Liver (tissue), 9 donors: ENCODE results near the gene EFNA2. TPM values are rescaled to one million over a fixed set of nuclear protein-coding genes. Genes with fewer than 3 reads are reported as not detected.

ENCODE experiments used
- DNase-seq: peaks from one replicate; pipeline ENCODE4 v3.0.0-alpha.2; 2017; ENCODE audit warnings: low spot score
- H3K27ac ChIP-seq, 2 donors: one replicate each; pipeline ENCODE4 v1.7.0; 2013; ENCODE audit warnings: inconsistent platforms in 2 of 2, low read length in 2 of 2, control low read depth in 1 of 2, low read depth in 1 of 2, mild to moderate bottlenecking in 1 of 2
- H3K27me3 ChIP-seq, 4 donors: one replicate each; pipeline versions ENCODE4 v1.6.1 to v1.7.0; 2013; ENCODE audit warnings: low read length in 3 of 4, inconsistent platforms in 1 of 4, mild to moderate bottlenecking in 1 of 4, moderate library complexity in 1 of 4; ENCODE audit not compliant: control insufficient read depth in 4 of 4, insufficient read depth in 4 of 4
- H3K36me3 ChIP-seq, 4 donors: one replicate each; pipeline versions ENCODE4 v1.6.1 to v1.7.0; 2013; ENCODE audit warnings: low read length in 3 of 4, mild to moderate bottlenecking in 3 of 4, low read depth in 1 of 4, moderate library complexity in 1 of 4; ENCODE audit not compliant: control insufficient read depth in 4 of 4, insufficient read depth in 3 of 4
- H3K4me1 ChIP-seq, 4 donors: one replicate each; pipeline versions ENCODE4 v1.6.1 to v1.7.0; 2013; ENCODE audit warnings: low read length in 3 of 4, mild to moderate bottlenecking in 3 of 4, moderate library complexity in 1 of 4; ENCODE audit not compliant: control insufficient read depth in 4 of 4, insufficient read depth in 4 of 4
- H3K4me3 ChIP-seq, 3 donors: one replicate each; pipeline versions ENCODE4 v1.6.1 to v1.7.0; 2013; ENCODE audit warnings: low read length in 3 of 3, control low read depth in 1 of 3, low read depth in 1 of 3, mild to moderate bottlenecking in 1 of 3
- H3K9ac ChIP-seq, 2 donors: one replicate each; pipeline ENCODE4 v1.7.0; 2013; ENCODE audit warnings: low read length in 2 of 2, mild to moderate bottlenecking in 2 of 2, moderate library complexity in 2 of 2, control low read depth in 1 of 2, low read depth in 1 of 2
- H3K9me3 ChIP-seq, 4 donors: one replicate each; pipeline versions ENCODE4 v1.6.1 to v1.7.0; 2013; ENCODE audit warnings: low read length in 3 of 4; ENCODE audit not compliant: control insufficient read depth in 4 of 4
- EGR1 ChIP-seq, 2 donors: IDR thresholded peaks; 2 replicates each; pipeline ENCODE4 v1.6.1; 2016 to 2018; ENCODE audit warnings: antibody characterized with exemption in 2 of 2, low read depth in 2 of 2
- FOXA1 ChIP-seq: IDR thresholded peaks from 2 replicates; pipeline ENCODE4 v1.6.1; 2016; ENCODE audit warnings: antibody characterized with exemption
- FOXA2 ChIP-seq: IDR thresholded peaks from 2 replicates; pipeline ENCODE4 v1.6.1; 2016; ENCODE audit warnings: antibody characterized with exemption
- GABPA ChIP-seq, 2 donors: IDR thresholded peaks in 1 of 2; conservative IDR thresholded peaks in 1 of 2; 2 replicates each; pipeline ENCODE4 v1.6.1; 2016; ENCODE audit warnings: antibody characterized with exemption in 2 of 2, mild to moderate bottlenecking in 1 of 2, moderate library complexity in 1 of 2
- HNF4G ChIP-seq: IDR thresholded peaks from 2 replicates; pipeline ENCODE4 v1.6.1; 2016; ENCODE audit warnings: antibody characterized with exemption
- JUND ChIP-seq, 2 donors: IDR thresholded peaks; 2 replicates each; pipeline ENCODE4 v1.6.1; 2016; ENCODE audit warnings: antibody characterized with exemption in 2 of 2
- NR2F2 ChIP-seq: IDR thresholded peaks from 2 replicates; pipeline ENCODE4 v1.6.1; 2016; ENCODE audit warnings: antibody characterized with exemption
- RAD21 ChIP-seq, 2 donors: IDR thresholded peaks; 2 replicates each; pipeline ENCODE4 v1.6.1; 2016; ENCODE audit warnings: antibody characterized with exemption in 2 of 2, mild to moderate bottlenecking in 2 of 2
- RXRA ChIP-seq, 2 donors: IDR thresholded peaks; 2 replicates each; pipeline ENCODE4 v1.6.1; 2017 to 2018; ENCODE audit warnings: antibody characterized with exemption in 2 of 2, mild to moderate bottlenecking in 1 of 2
- SP1 ChIP-seq: IDR thresholded peaks from 2 replicates; pipeline ENCODE4 v1.6.1; 2018; ENCODE audit warnings: antibody characterized with exemption, mild to moderate bottlenecking
- YY1 ChIP-seq: IDR thresholded peaks from 2 replicates; pipeline ENCODE4 v1.6.1; 2016; ENCODE audit warnings: antibody characterized with exemption, mild to moderate bottlenecking
- WGBS: extraction: QIAGEN DNeasy Blood & Tissue Kit; methylation state at CpG from one replicate; pipeline ENCODE4 v1.1.7; 2013; 5-methylcytosine and 5-hydroxymethylcytosine counted together
- polyA plus RNA-seq, 2 donors: library from polyadenylated mRNA; stranded (reverse) in 1 of 2; unstranded in 1 of 2; fragments of 200-250 nt in 1 of 2; fragments of >200 nt in 1 of 2; fragmentation: Nextera tagmentation in 1 of 2; extraction: Ambion mirVana in 1 of 2; gene quantifications; one replicate each; pipeline versions ENCODE4 v1.2.1 to v1.2.3, GENCODE V29; 2013 to 2015
- total RNA-seq, 2 donors: library from RNA; depleted of rRNA; stranded (reverse); fragments of >200 nt; gene quantifications; one replicate each; pipeline ENCODE4 v1.2.3, GENCODE V29; 2014
- TF ChIP-seq, protein P1 (sequence below): IDR thresholded peaks from 2 replicates; pipeline ENCODE4 v1.6.1; 2016; ENCODE audit warnings: antibody characterized with exemption, mild to moderate bottlenecking
- TF ChIP-seq, protein P2 (sequence below): IDR thresholded peaks from 2 replicates; pipeline ENCODE4 v1.6.1; 2016; ENCODE audit warnings: antibody characterized with exemption
- TF ChIP-seq, protein P3 (sequence below): IDR thresholded peaks from 2 replicates; pipeline ENCODE4 v1.6.1; 2016; ENCODE audit warnings: antibody characterized with exemption
- TF ChIP-seq, protein P4 (sequence below): IDR thresholded peaks from 2 replicates; pipeline ENCODE4 v1.6.1; 2016; ENCODE audit warnings: antibody characterized with exemption
- donor health status: healthy.
- donor health status: healthy.
- donor health status: healthy.
- donor health status: healthy.
- donor health status: healthy.

Gene EFNA2
- total and polyA plus RNA-seq, 4 donors, result 0.98 to 9.8 (median 4.3) TPM

DNA sequence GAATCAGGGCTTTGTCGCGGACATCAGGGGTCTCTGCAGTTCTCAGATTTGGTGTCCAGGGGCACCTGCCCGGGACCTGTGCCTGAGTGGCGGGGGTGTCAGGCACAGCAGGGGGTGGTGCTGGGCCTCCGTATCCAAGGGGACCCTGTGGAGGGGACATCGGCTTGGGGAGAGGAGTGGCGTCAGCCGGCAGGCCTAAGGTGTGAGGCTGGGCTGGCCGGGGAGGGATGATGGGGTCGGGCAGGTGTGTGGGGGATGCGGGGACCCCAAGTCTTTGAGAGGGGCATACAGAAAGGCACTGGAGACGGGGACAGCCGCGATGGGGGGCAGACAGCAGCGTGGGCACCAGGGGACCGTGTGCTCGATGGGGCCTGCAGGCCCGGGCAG, 2.5 kb downstream of the EFNA2 start:
- WGBS, result 91% methylated on average over 18 of the region's 18 CpGs
- no peak for TF ChIP-seq EGR1 (IDR thresholded peaks at IDR 0.05; ENCODE audit: low read depth in 2 of 2)
- no peak overlapping the region for H3K9ac ChIP-seq
- no peaks in the 10 kb centered on the region for H3K9me3 ChIP-seq
- H3K4me1 ChIP-seq, result peaks cover 19 to 72% (median 43%) of the 10 kb centered on the region in 4 donors
- no peak overlapping the region for H3K4me3 ChIP-seq
- H3K27ac ChIP-seq, result no peak overlapping the region
- no peak for DNase-seq
- H3K36me3 ChIP-seq, result no peaks in the 10 kb centered on the region
- no peaks in the 10 kb centered on the region for H3K27me3 ChIP-seq

DNA sequence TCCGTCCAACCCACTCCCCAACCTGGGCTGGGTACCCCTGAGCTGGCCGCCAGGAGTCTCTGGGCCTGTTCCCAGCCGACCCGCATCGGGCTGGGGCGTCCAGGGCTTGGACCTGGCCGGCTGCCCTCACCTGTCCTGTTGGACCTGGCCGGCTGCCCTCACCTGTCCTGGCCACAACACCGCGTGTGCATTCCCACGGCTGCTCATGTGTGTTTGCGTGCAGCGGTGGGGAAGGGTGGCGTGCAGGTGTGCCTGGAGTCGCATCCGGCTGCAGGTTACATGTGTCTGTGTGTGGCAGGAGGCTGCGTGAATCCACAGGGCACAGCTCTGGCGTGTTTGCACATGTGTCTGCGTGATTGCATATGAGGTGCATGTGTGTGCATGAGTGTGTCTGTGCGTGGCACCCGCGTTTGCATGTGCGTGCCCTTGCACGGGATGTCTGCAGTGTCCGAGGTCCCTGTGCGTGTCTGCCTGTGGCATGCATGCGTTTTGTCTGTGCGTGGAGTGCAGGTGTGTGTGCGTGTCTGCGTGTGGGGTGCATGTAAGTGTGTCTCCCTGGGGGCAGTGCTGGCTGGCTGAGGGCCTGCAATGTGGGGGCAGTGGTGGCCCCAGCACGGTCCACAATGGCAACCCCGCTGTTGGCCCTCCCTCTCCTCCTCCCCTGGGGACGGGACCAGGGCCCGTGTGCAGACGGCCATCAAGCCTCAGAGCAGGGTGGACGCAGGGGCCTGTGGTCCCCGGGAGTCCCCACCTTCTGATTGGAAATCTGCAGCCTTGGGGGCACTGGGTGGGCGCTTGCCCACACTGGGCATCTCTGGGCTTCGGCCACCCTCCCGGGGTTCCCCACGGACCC, 3.4 kb downstream of the EFNA2 start:
- WGBS, result 77% methylated on average over 41 of the region's 41 CpGs
- no peak for DNase-seq

DNA sequence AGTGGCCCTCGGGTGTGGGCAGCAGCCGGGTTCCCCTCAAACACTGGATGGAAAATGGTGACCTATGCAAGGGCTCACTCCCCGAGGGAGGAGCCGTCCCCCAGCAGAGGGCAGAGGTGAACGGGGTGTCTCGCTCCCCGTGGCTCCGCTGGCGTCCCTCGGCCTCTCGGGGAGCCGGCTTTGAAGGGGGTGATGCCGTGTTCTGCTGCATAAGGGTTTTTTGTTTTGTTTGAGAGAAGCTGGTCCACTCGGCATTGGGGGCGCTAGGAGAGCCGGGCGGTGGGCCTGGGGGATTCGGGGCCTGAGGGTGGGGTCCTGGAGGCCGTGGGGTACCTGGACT, 4.0 kb downstream of the EFNA2 start:
- 87% methylated on average over 19 of the region's 19 CpGs for WGBS
- H3K27me3 ChIP-seq, result no peaks in the 10 kb centered on the region

More for the DNA sequence above, 3.4 kb downstream of the EFNA2 start:
- Histone ChIP-seq H3K36me3 (no peaks in the 10 kb centered on the region), H3K27me3 (no peaks in the 10 kb centered on the region), H3K4me3 (no peak overlapping the region), H3K9me3 (no peaks in the 10 kb centered on the region), H3K9ac (no peak overlapping the region), H3K4me1 (peaks cover 17 to 64% (median 34%) of the 10 kb centered on the region in 4 donors), H3K27ac (no peak overlapping the region)
- no peak for TF ChIP-seq NR2F2
- TF ChIP-seq EGR1 (IDR thresholded peaks at IDR 0.05; ENCODE audit: low read depth in 2 of 2), result no peak
- no peak for TF ChIP-seq RAD21 (IDR thresholded peaks at IDR 0.05)
- TF ChIP-seq YY1, result no peak
- no peak for TF ChIP-seq FOXA1
- TF ChIP-seq, protein P1, sequence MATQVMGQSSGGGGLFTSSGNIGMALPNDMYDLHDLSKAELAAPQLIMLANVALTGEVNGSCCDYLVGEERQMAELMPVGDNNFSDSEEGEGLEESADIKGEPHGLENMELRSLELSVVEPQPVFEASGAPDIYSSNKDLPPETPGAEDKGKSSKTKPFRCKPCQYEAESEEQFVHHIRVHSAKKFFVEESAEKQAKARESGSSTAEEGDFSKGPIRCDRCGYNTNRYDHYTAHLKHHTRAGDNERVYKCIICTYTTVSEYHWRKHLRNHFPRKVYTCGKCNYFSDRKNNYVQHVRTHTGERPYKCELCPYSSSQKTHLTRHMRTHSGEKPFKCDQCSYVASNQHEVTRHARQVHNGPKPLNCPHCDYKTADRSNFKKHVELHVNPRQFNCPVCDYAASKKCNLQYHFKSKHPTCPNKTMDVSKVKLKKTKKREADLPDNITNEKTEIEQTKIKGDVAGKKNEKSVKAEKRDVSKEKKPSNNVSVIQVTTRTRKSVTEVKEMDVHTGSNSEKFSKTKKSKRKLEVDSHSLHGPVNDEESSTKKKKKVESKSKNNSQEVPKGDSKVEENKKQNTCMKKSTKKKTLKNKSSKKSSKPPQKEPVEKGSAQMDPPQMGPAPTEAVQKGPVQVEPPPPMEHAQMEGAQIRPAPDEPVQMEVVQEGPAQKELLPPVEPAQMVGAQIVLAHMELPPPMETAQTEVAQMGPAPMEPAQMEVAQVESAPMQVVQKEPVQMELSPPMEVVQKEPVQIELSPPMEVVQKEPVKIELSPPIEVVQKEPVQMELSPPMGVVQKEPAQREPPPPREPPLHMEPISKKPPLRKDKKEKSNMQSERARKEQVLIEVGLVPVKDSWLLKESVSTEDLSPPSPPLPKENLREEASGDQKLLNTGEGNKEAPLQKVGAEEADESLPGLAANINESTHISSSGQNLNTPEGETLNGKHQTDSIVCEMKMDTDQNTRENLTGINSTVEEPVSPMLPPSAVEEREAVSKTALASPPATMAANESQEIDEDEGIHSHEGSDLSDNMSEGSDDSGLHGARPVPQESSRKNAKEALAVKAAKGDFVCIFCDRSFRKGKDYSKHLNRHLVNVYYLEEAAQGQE, result no peak
- no peak for TF ChIP-seq HNF4G

More for the DNA sequence above, 4.0 kb downstream of the EFNA2 start:
- Histone ChIP-seq H3K4me1 (peaks cover 17 to 60% (median 29%) of the 10 kb centered on the region in 4 donors), H3K9ac (no peak overlapping the region), H3K9me3 (no peaks in the 10 kb centered on the region), H3K36me3 (no peaks in the 10 kb centered on the region), H3K4me3 (no peak overlapping the region), H3K27ac (no peak overlapping the region)
- no peak for DNase-seq
- TF ChIP-seq, protein P1, result no peak
- no peak for TF ChIP-seq NR2F2
- TF ChIP-seq JUND (IDR thresholded peaks at IDR 0.05), result no peak
- TF ChIP-seq, protein P2, sequence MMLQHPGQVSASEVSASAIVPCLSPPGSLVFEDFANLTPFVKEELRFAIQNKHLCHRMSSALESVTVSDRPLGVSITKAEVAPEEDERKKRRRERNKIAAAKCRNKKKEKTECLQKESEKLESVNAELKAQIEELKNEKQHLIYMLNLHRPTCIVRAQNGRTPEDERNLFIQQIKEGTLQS, result no peak
- no peak for TF ChIP-seq FOXA1
- TF ChIP-seq GABPA (IDR thresholded peaks at IDR 0.05 in 1 of 2, conservative IDR thresholded peaks at IDR 0.05 in 1 of 2), result no peak
- TF ChIP-seq SP1, result no peak
- TF ChIP-seq, protein P3, sequence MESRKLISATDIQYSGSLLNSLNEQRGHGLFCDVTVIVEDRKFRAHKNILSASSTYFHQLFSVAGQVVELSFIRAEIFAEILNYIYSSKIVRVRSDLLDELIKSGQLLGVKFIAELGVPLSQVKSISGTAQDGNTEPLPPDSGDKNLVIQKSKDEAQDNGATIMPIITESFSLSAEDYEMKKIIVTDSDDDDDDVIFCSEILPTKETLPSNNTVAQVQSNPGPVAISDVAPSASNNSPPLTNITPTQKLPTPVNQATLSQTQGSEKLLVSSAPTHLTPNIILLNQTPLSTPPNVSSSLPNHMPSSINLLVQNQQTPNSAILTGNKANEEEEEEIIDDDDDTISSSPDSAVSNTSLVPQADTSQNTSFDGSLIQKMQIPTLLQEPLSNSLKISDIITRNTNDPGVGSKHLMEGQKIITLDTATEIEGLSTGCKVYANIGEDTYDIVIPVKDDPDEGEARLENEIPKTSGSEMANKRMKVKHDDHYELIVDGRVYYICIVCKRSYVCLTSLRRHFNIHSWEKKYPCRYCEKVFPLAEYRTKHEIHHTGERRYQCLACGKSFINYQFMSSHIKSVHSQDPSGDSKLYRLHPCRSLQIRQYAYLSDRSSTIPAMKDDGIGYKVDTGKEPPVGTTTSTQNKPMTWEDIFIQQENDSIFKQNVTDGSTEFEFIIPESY, result no peak
- no peak for TF ChIP-seq YY1
- TF ChIP-seq HNF4G, result no peak
- TF ChIP-seq, protein P4, sequence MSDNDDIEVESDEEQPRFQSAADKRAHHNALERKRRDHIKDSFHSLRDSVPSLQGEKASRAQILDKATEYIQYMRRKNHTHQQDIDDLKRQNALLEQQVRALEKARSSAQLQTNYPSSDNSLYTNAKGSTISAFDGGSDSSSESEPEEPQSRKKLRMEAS, result no peak
- no peak for TF ChIP-seq EGR1 (IDR thresholded peaks at IDR 0.05; ENCODE audit: low read depth in 2 of 2)
- TF ChIP-seq RXRA (IDR thresholded peaks at IDR 0.05), result no peak
- no peak for TF ChIP-seq FOXA2
